Measurements from ENCODE around the gene DHX36.
A peak's percentile ranks its signal among the peaks of the same experiment; 100 is the strongest.

Gene DHX36, protein sequence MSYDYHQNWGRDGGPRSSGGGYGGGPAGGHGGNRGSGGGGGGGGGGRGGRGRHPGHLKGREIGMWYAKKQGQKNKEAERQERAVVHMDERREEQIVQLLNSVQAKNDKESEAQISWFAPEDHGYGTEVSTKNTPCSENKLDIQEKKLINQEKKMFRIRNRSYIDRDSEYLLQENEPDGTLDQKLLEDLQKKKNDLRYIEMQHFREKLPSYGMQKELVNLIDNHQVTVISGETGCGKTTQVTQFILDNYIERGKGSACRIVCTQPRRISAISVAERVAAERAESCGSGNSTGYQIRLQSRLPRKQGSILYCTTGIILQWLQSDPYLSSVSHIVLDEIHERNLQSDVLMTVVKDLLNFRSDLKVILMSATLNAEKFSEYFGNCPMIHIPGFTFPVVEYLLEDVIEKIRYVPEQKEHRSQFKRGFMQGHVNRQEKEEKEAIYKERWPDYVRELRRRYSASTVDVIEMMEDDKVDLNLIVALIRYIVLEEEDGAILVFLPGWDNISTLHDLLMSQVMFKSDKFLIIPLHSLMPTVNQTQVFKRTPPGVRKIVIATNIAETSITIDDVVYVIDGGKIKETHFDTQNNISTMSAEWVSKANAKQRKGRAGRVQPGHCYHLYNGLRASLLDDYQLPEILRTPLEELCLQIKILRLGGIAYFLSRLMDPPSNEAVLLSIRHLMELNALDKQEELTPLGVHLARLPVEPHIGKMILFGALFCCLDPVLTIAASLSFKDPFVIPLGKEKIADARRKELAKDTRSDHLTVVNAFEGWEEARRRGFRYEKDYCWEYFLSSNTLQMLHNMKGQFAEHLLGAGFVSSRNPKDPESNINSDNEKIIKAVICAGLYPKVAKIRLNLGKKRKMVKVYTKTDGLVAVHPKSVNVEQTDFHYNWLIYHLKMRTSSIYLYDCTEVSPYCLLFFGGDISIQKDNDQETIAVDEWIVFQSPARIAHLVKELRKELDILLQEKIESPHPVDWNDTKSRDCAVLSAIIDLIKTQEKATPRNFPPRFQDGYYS

DNA sequence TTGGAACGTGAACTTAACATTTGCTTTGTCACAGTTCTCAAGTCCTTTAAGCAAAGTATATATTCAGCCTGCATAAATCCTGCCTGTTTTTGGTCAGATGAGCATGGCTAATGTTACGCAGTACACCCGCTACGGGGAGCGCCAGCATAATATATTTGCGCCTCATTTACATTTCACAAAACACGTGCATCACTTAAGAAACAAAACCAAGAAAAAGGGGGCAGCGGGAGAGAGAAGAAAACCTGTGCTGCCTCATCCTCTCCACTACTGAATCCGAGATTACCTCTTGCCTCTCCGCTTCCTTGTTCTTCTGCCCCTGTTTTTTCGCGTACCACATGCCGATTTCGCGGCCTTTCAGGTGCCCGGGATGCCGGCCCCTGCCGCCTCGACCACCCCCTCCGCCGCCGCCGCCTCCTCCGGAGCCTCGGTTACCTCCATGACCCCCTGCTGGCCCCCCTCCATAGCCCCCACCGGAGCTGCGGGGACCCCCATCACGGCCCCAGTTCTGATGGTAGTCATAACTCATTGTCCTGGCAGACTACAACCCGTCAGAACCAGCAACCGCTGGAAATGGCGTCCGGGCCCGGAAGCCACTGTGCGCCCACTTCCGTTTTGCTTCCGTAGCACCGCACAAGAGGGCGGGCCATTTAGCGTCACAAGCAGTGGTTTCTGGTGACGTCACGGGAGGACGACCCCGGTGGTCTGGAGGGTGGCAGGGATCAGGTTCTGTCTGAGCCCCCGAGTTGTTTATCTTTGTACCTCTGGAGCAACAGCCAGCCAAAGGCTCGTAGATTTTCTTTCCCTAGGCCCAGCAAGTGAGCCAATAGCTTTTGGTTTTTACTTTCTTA is at the start of gene DHX36:
DHX36 (minus strand) TSS at position 597 of the 848 bp plus-strand sequence; CDS start at position 526, 71 bp downstream.
- peak; percentile 82 for DNase-seq (ENCODE audit: extremely low read depth, low read depth)
- TF ChIP-seq CTCF (IDR thresholded peaks at IDR 0.05; ENCODE audit: low read depth, low read length), result no peak; the same call in 1 of the 2 replicates

GRCh38 chr3:154367221-154367620 is 42.9 kb upstream of the DHX36 start:
- no peak for TF ChIP-seq CTCF (IDR thresholded peaks at IDR 0.05; ENCODE audit: low read depth, low read length)
- no peak for DNase-seq (ENCODE audit: extremely low read depth, low read depth)

DNA sequence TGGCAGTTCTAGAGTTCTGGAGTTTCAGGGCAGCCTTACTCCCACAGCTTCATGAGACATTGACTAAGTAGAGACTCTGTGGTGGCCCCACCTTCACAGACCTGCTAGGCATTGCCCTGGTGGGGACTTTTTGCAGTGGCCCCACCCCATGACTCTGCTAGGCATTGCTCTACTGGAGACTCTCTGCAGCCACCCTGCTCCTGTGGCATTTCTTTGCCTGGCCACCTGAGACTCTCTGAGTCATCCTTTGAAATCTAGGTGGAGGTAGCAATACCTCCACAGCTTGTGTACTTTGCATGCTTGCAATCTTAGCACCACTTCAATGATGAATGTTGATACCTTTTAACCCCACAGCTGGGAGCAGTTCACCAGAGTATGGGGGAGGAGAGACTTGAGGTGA is 40.6 kb upstream of the DHX36 start:
- no peak for TF ChIP-seq CTCF (IDR thresholded peaks at IDR 0.05; ENCODE audit: low read depth, low read length)
- DNase-seq (ENCODE audit: extremely low read depth, low read depth), result no peak

DNA sequence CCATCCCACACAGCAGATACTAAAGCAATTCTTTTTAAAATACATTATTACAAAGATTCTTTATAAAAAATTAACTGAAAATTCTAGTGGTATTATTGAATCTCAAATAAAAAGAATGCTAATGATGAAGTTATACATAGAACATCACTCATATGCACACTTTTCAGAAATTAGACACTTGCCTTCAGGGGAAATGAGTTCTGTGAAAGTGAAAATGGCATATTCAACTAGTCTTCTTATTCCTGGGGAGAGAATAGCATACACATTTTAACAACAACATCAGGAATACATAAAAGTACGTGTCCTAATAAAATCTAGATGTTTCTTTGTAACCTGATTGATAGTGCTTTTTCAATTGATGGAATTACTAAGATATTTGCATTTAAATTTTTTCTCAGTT is 36.8 kb upstream of the DHX36 start:
- DNase-seq (ENCODE audit: extremely low read depth, low read depth), result no peak
- TF ChIP-seq CTCF (IDR thresholded peaks at IDR 0.05; ENCODE audit: low read depth, low read length), result no peak

DNA sequence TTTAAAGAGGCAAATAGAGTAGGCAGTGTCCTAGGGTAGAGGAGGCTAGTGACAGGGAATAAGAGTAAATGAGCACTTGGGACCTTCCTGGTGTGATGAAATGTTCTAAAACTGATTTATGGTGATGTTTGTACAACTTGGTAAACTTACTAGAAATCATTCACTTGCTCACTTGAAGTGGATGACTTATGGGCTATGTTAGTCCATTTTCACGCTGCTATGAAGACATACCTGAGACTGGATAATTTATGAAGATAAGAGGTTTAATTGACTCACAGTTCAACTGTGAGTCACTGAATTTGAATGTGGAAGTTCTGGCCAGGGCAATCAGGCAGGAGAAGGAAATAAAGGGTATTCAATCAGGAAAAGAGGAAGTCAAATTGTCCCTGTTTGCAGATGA is 31.7 kb upstream of the DHX36 start:
- DNase-seq (ENCODE audit: extremely low read depth, low read depth), result no peak
- no peak for TF ChIP-seq CTCF (IDR thresholded peaks at IDR 0.05; ENCODE audit: low read depth, low read length)

DNA sequence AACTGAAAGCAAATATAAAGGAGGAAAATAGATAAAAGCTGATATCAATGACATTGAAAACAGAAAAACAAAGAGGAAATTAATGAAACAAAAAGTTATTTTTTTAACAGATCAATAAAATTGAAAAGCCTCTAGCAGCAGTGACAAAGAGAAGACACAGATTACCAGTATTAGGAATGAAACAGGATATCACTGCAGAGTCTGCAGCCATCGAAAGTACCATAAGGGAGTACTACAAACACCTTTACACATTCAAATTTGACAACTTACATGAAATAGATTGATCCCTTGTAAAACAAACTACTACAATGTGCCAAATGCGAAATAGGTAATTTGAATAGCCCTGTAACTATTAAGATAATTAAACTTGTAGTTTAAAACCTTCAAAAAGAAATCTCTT is 24.9 kb upstream of the DHX36 start:
- TF ChIP-seq CTCF (IDR thresholded peaks at IDR 0.05; ENCODE audit: low read depth, low read length), result no peak
- no peak for DNase-seq (ENCODE audit: extremely low read depth, low read depth)

Data from AG09319 (cell line).